Activated T-cell treated with anti-CD3 and anti-CD28 coated beads for 4 hours (primary cell): ENCODE data around the gene CYBRD1.
"Not testable (repeated sequence)": the region's sequence is repeated elsewhere in the genome, so short reads cannot be mapped to it uniquely, and the experiment has no call there.

ENCODE experiments used
- DNase-seq: peaks from one replicate; pipeline ENCODE4 v3.0.0-alpha.2; 2020

The CYBRD1 gene

DNA sequence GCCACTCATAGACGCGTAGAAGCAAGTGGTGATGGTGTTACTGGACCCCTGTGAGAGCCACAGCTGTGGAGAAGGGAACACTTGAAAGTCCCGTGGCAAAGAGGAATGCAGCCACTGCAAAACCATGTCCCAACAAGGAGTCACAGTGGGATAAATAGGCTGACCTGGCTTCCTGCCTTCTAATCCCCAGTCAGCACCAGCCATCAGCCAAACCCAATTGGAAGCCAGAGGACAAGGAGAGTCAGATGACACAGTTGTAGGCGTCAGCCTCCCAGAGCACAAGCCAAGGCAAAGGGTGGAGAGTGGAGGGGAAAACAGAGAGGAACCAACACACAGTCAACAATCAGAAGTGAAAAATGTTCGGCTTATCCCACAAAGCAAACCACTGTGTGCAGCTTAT lies 5.5 kb upstream of the CYBRD1 start:
- no peak for DNase-seq

GRCh38 chr2:171520471-171520870 lies 1.8 kb upstream of the CYBRD1 start:
- DNase-seq = no peak

DNA sequence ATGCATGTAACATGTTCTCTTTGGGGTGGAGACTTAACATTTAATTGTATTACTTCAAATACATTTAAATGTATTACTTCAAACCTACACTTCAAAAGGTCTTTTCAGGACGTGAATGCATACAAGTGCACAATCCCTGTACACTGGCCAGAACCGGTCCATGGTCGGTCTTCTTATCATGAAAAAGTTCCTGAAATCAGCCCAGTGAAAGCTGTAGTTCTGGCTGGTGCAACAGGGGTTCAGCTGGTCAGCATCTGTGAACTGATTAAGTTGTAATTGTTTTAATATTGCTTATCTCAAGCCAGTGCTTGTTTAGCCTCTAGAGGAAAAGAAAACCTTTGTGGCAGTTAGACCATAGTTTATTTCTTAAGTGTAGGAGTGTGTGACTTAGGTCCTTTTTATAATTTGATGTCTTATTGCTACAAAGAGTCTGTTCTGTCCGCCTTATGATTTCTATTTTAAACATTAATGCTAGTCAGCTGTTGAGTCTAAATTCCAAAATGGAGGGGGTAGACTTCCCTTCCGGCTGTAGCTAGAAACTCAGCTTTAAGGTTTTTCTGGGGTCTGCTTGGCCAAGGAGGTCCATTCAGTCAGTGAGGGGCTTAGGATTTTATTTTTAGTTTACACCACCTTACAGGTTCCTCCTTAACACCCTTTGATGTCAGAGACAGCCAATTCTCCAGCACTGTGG lies 768 bp upstream of the CYBRD1 start:
- no peak for DNase-seq

DNA sequence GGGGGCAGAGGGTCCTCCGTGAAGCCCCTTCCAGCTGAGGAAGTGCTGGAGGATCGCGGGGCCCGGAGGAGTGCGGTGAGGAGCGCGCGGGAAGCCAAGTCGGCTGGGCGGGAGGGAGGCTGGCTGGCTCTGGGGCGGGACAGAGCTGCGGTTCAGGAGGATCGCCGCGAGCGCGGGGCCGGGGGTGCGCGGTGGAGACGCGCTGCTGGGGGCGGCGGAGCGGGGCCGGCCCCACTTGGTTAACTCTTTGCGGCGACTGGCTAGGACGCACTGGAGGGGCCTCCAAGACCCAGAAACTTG lies 464 bp downstream of the CYBRD1 start:
- no peak for DNase-seq

GRCh38 chr2:171523088-171524017 lies 1.1 kb downstream of the CYBRD1 start:
- no peak for DNase-seq

GRCh38 chr2:171524018-171524401 lies 1.7 kb downstream of the CYBRD1 start:
- DNase-seq = no peak

DNA sequence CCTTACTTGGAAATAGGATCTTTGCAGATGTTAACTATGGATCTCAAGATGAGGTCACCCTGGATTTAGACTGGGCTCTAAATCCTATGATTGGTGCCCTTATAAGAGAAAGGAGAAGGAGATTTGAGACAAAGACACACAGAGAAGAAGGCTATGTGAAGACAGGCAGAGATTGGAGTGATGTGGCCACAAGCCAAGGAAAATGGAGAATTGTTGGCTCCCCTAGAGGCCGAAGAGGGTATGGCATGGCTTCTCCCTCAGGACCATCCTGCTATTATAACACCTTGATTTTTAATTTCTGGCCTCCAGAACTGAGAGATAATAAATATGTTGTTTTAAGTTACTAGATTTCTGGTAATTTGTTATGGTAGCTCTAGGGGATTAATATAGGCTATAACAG lies 7.6 kb downstream of the CYBRD1 start:
- DNase-seq = no peak

GRCh38 chr2:171530378-171530777 lies 8.1 kb downstream of the CYBRD1 start:
- no peak for DNase-seq

DNA sequence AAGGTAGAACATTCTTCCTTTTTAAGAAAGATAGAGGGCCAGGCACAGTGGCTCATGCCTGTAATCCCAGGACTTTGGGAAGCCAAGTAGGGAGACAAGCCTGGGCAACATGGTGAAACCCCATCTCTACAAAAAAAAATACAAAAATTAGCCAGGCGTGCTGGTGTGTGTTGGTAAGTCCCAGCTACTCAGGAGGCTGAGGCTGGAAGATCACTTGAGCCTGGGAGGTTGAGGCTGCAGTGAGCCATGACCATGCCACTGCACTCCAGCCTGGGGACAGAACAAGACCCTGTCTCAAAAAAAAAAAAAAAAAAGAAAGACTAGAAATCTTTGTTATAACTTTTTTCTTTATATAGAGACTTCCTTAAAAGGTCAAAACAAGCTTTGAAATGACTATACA lies 8.6 kb downstream of the CYBRD1 start:
- not testable (repeated sequence) for DNase-seq

DNA sequence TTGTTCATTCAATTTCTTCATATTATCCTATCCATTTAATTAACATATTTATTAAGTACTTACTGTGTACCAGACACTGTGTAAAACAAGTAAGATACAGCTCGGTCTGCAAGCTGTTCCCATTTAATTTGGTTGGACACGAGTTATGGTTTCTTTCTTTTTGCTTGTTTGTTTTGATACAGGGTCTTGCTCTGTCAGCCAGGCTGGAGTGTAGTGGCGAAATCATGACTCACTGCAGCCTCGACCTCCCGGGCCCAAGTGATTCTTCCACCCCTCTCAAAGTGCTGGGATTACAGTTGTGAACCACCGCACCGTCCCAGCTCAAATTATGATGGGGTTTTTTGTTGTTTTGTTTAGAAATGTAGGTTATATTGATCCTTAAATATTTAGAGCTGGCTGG lies 9.0 kb downstream of the CYBRD1 start:
- no peak for DNase-seq

DNA sequence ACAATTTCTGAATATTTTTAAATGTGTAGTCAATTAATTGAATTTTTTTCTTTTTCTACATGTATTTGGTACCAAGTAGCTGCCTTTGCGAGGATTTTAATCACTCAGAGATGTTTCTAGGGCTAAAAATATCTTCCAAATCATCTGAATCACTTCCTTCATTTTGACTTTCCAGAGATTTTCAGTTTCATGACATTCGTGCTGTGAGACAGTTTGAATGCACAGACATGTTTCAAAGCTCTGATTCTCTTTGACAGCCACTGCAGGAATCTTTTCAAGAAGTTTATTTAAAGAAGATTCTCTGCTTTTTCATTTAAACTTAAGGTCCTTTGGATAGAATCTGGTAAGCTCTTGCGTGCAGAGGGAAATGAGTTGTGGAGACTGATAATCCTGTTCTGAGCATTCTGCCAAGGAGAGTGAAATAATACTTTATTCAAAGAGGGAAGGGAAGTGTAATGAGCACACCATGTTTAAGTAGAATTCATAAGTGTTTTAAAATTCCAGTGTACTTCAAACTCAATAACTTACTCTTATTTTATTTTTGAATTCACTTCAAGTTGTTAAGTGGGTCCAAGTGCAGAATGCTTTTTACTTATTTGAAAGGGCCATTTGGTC lies 9.7 kb downstream of the CYBRD1 start:
- DNase-seq = no peak

GRCh38 chr2:171533331-171533730 lies 11.1 kb downstream of the CYBRD1 start:
- no peak for DNase-seq

DNA sequence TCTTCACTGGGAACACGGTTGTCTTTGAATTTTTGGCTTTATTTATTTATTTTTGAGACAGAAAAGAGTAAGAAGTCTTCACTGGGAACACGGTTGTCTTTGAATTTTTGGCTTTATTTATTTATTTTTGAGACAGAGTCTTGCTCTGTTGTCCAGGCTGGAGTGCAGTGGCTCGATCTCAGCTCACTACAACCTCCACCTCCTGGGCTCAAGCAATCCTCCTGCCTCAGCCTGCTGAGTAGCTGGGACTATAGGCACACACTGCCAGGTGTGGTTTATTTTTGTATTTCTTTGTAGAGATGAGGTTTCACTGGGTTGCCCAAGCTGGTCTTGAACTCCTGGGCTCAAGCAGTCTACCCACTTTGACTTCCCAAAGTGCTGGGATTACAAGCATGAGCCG lies 13.3 kb downstream of the CYBRD1 start:
- DNase-seq = not testable (repeated sequence)

DNA sequence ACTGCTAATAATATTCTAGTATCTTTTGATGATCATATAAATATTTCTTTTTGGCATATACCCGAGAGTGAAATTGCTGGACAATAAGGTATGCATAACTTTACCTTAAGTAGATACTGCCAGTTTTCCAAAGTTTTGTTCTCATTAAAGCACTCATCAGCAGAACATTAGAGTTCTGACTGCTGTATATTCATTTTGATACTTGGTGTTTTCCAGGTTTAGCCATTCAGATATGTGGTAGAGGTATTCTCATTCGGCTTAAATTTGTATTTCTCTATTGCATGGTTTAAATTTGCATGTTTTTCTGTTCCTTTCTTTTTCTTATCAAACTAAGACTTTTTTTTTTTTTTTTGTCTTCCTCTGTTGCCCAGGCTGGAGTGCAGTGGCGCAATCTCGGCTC lies 18.2 kb downstream of the CYBRD1 start:
- DNase-seq = no peak

GRCh38 chr2:171541202-171541887 lies 19.1 kb downstream of the CYBRD1 start:
- DNase-seq = no peak

GRCh38 chr2:171545086-171545485 lies 22.8 kb downstream of the CYBRD1 start:
- no peak for DNase-seq

- DNase-seq = no peak
Observed at GRCh38 chr2:171547256-171547655, 25.0 kb downstream of the CYBRD1 start.

DNA sequence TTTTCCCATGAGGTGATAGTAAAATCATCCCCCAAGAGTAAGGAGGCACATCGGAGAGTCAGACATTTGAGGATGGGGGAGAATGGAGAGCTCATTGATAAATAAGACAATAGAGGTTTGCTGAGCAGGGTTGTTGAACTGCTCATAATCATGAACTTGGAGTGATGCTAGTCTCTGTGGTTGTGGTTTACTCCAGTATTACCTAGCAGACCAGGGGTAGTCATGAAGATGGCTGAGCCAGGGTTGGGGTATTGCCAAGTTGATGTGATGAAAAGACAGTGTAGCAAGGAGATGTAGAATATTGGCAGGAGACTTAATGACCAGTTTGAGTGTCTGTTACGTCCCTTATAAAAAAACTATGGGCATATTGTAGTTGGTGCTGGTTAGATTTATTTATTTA lies 25.4 kb downstream of the CYBRD1 start:
- DNase-seq = no peak

DNA sequence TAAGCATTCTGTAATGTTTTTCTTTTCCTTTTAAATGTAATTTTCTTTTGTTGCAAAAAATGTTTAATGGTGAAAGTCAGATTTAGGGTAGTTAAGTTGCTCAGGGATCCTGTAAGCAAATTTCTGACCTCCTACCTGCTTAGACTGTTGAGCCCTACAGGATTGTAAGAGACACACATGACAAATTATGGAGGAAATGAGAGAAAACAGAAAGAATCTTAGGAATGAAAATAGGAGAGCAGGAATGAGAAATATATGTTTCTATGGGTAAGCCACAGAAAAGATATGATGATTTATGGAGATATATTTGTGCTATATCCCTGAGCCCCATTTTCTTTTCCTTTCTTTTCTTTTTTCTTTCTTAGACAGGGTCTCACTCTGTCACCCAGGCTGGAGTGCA lies 28.3 kb downstream of the CYBRD1 start:
- no peak for DNase-seq

GRCh38 chr2:171551836-171552235 lies 29.6 kb downstream of the CYBRD1 start:
- DNase-seq = no peak

DNA sequence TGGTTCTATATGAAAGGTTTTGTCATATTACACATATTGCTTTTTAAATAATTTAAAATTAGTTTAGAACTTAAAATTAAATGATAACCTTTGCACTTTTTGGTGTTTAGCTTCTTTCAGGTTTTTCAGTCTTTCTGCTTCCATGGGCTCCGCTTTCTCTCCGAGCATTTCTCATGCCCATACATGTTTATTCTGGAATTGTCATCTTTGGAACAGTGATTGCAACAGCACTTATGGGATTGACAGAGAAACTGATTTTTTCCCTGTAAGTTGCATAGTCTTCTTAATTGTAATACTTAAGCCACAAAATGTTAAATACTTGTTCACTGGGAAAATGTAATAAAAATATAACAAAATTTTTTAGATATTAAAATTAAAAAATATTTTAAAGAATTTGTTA lies 31.0 kb downstream of the CYBRD1 start:
- DNase-seq = no peak

GRCh38 chr2:171553858-171554257 lies 31.6 kb downstream of the CYBRD1 start:
- DNase-seq = no peak

DNA sequence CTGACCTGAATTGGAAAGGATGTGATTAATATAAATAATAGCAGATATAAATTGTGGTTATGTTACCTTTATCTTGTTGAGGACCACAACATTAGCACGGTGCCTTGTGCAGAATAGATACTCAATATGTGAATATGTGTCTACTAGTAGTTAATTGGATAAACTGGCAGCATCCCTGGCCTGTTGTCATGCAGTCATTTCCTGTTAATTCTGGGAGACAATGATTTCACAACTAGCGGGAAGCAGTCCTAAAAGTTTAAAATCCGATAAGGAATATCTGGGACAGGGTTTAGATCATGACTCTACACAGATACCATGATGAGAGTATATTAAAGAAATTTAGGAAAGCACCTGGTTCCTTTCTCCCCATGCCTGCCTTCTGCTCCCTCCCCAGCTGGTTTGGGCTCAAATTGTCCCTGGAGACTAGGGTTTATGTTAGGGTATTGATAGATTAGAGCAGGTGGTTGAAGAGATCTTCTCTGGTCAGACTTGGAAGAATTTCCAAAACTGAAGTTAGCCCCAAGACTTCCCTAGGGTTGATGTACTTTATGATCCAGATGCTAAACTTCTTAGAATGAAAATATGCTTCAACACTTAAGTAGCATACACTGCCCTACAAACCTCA lies 32.8 kb downstream of the CYBRD1 start:
- DNase-seq = no peak
